GM19438 (cell line): ENCODE measurements around the gene TTC39C.

Experiments
- ATAC-seq: cut with Tn5 transposase; IDR thresholded peaks from one replicate; pipeline ENCODE4 v1.9.1; 2021; ENCODE audit warnings: low read depth; ENCODE audit not compliant: unreplicated experiment

TTC39C gene

DNA sequence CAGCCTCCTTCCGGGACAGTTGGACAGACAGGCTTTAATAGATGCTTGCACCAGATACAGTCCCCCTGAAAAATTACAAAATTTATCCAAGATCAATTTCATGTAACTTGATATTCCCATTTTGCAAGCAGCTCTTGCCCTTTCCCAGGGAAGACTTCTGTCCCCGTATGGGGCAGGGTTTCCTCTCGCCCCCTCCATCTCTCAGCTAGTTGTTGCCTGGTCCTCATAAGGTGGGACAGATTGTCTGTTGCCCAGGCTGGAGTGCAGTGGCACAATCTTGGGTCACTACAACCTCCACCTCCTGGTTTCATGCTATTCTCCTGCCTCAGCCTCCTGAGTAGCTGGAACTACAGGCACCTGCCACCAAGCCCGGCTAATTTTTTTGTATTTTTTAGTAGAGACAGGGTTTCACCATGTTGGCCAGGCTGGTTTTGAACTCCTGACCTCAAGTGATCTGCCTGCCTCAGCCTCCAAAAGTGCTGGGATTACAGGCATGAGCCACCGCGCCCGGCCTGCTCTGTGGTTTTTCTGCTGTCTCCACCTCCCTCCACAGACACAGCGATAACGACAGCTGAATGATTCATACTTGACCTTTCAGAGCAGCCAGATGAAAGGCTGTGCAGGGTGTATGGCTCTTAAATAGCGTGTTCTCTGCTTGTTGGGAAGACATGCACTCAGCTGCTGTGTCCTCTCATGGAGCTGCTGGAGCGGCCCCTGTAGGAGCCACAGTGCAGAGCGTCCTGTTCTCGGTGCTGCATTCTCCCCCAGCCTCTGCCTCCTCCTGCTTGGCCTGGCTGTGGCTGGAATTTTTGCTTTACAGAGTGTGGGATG, 61.4 kb downstream of the TTC39C start:
- ATAC-seq: no peak

DNA sequence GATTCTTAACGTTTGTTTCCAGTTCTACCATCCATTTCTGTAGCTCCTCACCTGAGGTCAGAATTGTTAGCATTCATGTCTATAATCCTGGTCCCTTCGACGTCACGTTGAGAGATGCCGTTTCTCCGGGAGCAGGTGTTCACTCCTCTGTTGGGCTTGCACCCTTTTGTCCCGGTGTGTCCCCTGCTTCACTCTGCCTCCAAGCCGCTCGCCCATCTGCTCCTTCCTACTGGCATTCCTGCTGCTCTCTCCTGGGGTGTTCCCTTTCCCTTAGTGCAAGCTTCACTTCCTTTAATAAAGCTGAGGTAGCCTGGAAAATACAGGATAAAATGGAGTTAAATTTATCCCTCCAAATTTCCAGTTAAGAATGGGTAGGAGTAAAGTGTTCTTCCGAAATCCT, 62.4 kb downstream of the TTC39C start:
- no peak for ATAC-seq

DNA sequence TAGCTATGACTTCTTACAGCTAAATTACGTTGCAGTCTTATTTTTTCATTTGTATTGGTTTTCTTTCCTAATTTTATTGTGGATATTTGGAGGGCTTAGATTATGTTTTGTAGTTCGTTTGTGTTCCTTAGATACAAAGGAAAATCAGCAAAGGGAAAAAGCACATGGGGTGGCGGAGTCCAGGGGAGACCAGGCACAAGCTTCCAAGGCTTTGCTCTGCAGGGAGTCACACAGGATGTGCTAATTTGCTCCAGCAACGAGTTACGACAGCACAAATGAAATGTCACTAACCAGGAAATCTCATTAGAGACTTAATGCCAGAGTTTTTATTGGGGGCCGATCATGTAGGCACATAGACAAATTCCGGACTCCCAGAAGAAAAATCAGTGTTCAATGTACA, 63.8 kb downstream of the TTC39C start:
- ATAC-seq: no peak

DNA sequence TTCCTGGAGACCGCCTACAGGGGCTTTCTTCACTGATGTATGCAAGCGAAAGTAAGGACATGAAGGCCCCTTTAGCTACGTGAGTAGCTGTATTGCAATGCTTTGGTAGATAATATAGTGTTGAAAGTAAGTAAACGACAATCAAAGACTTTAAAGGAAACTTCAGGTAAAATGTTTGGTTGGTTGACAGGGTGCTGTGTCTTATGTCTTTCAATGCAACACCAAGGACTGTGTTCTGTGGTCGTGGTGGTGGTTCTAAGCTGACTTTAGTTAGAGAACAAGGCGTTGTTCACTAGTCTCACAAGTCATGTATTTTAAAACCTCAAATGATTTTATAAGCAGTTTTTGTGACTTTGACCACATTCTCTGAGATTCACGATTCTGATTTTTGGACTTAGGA, 66.3 kb downstream of the TTC39C start:
- no peak for ATAC-seq

DNA sequence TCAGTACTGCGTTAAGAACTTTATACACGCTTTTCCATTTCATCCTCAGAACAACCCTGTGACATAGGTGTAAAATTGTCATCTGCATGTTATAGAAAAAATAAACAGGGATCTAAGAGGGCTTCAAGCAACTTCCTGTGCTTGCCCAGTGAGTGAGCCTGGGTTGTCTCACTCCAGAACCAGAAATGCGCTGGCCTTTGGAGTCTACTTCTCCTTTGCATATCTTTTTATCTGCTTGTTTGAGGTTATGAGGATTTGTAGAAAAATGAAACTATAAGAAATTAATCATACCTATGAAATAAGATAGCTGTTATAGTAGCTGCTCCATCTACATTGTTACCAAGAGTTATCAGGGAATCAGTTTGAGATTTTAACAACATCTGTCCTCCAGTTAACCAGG, 69.0 kb downstream of the TTC39C start:
- ATAC-seq: no peak

DNA sequence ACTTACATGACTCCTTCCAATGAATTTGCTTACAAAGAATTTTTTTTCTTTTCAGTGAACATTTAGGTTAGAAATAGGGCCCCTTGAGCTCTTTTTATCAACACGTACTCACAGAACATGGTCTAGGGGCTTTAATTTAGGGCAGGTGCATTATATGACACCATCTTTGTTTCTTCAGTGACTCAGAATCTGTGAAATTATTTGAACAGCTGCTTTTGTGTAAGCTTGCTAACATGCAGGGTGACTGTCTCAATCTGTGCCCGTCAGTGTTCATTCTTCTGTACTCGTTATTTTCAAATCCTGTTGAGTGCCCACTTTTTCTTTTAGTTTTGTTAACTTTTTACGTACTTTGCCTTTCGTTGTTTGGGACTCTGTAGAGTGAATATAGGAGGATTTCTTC, 71.5 kb downstream of the TTC39C start:
- no peak for ATAC-seq

DNA sequence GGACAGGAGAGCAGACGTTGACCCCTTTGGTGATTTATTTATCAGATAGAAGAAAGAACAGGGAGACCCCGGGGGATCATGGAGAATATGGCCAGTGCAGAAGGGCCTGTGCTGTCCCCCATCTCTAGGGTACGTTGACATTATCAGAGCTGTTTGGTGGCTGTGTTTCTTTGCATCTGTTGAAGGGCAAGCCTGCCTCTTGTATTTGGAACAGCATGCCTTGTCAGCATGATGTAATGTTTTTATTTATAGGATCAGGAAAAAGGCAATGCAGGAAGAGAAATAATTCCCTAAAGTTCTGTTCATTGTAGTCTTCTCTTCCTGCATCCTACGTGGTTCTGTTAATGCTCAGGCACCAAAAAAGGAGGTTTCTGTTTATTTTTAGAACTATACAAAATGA, 74.5 kb downstream of the TTC39C start:
- ATAC-seq: no peak

DNA sequence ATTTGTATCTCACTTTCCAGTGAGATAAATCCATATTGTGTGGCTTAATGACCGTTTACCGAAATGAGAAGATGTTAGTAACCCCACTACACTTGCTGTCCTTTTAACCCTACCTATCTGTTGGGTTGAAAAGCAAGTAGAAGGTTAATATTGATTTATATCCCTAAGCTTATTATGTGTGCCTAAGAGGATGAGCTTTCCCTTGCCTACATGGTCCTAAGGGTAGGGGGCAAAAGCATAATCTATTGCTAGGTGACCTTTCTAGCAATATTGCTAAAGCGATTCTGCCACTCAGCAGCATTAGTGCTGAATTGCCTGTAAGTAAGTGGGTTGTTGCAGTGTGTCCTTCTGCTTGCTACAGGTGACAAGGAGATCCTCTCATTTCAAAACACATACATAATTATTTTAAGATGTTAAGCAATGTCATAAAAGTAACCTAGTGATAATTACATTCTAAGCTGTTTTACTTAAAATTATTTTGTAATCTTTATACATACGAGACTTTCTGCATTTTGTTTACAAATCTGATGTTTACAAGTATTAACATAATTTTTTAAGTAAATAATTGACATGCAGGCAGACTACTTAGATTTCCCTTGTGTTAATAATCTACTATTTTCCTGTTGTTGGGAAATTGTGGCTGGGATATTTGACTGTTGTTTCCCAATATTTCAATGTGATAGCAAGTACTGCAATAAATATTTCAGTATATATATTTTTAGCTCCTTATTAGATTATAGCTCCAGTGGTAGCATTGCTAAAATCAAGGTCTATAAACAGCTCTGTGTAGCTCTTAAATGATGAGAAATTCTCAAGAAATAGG, 75.2 kb downstream of the TTC39C start:
- no peak for ATAC-seq

DNA sequence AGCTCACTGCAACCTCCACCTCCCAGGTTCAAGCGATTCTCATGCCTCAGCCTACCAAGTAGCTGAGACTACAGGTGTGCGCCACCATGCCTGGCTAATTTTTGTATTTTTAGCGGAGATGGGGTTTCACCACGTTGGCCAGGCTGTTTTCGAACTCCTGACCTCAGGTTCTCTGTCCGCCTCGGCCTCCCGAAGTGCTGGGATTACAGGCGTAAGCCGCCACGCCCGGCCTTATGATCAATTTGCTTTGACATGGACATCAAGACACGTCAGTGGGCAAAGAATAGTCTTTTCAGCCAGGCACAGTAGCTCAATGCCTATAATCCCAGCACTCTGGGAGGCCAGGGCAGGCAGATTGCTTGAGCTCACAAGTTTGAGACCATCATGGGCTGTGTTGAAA, 76.3 kb downstream of the TTC39C start:
- ATAC-seq: no peak

DNA sequence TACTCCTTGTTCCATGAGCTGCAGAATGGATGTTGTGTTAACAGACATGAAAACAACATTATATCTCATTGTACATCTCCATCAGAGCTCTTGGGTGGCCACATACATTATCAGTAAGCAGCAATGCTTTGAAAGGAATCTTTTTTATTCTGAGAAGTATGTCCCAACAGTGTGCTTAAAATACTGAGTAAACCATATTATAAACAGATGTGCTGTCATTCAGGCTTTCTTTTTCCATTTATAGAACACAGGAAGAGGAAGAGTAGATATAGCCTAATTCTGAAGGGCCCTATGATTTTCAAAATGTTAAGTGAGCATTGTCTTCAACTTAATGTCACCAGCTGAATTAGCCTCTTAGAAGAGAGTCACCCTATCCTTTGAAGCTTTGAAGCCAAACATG, 80.0 kb downstream of the TTC39C start:
- ATAC-seq: no peak

DNA sequence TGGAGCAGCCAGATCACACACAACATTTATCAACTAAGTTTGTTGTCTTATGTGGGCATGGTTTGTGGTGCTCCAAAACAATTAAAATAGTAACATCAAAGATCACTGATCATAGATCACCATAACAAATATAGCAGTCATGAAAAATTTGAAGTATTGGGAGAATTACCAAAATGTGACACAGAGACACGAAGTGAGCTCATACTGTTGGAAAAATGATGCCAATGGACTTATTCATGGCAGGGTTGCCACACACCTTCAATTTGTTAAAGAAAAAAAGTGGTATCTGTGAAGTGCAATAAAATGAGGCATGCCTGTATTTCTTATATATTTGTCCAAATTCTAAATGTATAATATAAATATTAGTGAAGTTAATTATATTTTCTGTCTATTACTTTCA, 81.4 kb downstream of the TTC39C start:
- ATAC-seq: no peak

DNA sequence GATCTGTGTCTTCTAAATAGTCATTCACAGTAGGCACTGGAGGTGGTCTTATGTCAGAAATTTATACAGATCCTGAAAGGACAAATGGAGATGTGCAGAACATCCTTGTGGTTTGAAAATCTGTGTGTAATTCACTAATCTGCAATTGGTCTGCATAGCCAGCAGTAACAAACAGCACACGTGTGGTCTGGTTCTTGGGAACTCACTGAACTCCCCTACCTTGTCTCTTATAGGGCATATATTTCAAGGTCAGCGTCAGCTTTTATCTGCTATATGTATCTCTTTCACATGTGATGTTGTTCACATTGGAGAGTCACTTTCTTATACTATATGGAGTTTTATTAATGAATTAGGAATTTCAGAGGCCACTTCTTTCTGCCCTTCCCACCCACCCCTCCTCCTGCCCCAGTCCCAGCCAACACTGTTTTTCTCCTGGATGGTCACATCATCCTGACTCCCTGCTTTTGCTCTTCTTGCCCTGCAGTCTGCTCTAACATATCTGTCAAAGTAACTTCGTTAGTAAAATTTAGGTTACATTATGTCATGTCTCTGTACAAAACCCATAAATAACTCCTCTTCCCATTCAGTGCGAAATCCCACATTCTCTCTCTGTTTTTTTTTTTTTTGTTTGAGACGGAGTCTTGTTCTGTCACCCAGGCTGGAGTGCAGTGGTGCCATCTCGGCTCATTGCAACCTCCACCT, 88.9 kb downstream of the TTC39C start:
- ATAC-seq: no peak

DNA sequence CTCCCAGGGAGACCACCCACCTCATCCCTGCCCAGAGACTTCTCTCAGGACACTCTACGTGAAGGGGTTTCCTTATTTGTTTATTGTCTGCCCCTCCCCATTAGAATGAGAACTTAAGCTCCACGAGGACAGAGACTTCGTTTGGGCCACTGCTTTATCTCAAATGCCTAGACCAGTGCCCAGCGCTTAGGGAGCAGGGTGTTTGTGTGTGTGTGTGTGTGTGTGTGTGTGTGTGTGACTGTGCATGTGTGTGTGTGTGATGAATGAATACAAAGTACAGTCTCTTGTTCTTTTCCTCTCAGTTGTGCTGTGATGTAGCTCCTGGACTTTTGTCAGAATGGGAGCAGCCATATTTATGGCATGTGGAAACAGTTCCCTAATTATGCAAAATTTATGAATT, 89.9 kb downstream of the TTC39C start:
- ATAC-seq: no peak

DNA sequence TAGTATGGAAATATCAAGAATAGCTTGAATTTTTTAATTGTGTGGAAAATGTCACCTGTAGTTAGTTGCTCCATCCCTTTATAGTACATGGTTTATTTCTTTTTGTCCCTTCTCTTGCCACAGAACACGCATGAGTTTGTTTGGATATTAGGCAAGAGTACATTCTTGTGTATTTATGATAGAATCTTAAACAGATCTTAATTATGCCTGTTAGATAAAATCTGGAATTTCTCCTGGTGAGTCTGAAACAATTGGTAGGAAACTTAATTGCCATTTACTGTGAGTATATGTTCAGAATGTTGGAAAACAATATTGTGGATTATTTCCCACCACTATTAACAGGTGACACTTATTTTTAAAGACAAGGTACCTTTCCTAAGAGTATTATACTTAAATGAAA, 94.1 kb downstream of the TTC39C start:
- no peak for ATAC-seq

DNA sequence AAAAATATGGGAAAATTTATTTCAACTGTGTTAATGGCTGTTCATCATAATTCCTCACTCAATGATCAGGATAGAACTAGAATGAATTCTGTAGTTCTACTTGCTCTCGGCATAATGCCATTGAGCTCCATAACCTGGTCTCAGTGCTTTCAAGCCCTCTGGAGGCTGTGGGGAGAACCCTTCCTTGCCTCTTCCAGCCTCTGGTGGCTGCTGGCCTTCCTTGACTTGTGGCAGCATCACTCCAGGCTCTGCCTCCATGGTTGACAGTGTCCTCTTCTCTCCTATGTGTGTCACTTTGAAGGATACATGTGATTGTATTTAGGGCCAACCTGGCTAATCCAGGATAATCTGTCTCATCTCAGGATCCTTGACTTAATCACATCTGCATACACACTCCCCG, 97.4 kb downstream of the TTC39C start:
- ATAC-seq: no peak

DNA sequence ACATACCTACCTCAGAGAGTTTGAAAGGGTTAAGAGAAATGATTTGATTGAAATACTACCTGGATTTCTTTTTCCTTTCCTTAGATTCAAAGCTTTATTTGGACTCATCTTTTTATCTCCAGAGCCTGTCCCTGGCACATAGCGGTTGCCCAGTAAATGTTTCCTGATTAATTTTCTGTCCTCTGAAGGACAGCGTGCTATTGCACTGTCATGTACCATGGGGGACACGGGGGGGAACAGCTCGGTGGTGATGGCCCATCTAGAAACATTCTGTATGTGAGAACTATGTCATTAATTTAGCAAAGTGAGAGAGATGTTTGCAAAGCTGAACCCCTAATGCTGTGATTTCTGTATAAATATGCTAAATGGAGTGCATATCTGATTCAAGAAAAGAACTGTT, 97.9 kb downstream of the TTC39C start:
- no peak for ATAC-seq

DNA sequence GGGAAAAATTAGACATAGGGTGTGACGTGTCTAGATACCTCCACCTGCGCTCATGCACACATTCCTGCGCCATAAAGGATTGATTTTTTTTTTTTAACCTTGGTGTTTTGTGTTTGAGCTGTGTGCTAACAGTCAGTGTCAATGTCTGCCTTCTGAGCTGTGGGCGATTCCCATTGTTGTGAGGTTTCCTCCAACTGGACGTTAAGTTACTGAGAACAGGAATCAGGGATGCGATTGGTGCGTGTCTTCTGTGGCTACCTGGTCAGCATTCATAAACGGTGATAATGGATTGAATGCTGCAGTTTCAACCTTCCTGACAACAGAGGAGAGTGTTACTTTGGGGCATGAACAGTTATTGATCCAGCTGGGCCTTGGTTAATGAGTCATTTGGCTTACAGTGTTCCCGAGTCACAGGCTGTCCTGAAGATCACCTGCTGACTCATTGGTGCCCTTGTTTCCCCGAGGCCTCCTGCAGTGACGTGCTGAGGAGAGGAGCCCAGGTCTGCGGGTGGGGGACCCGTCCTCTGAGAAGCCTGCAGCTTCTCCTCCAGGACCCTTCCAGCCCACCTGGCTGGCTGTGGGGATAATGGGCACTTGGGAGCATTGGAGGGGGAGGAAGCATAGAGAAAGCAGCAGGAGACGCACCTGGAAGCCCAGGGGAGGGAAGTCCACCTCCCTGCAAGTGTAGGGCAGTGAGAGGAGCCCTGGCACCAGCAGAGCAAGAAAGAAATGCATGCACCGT, 98.5 kb downstream of the TTC39C start:
- ATAC-seq: no peak

DNA sequence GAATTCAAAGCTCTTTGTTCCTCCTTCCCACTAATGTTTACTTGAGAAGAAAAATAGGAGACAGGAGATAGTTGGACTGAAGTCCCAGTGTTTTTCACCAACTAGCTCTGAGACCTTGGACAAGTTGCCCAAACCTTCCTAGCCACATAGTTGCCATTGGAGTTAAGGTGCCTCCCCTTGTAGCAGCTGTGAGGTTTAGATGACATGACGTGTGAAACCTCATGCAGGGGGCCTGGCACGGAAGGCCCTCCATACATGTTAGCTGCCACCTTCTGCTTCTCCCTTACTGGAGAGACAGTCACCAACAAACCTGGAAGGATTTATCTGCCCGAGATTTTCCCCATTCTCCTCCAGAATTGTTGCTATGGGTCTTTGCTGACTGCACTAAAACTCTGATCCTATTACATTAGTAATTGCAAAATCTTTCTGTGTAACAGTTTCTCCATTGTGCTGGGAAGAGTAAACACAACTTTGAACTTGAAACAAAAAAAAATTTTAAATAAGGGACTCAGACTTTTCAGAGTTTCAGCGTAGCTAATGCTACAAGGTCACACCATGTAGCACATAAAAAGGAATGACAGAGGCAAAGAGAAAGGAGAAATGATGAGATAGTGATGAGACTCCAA, 100.5 kb downstream of the TTC39C start:
- ATAC-seq: no peak

DNA sequence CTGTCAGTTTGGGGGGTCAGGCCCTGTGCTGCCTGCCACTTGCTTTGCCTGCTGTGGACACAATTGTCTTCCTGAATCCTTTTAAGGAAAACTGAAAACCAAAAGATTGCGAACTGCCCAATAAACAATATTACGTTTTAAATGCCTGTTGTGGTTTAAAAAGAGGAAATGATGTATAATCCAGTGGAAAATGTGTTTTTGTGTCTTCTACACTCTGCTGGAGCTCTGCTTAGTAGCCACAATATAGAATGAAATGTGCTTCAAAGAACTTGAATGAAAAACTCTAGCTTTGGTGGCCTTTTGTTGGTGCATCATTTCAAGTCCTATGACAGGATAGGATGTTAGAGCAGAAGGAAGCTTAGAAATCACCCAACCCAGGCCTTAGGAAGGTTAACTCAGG, 101.1 kb downstream of the TTC39C start:
- no peak for ATAC-seq
